ENCODE data around the gene PVALEF. TPM values are rescaled to one million over a fixed set of nuclear protein-coding genes. Genes with fewer than 3 reads are reported as not detected.

Gene PVALEF
- total RNA-seq, 2 donors from 2014 or later = not detected

DNA sequence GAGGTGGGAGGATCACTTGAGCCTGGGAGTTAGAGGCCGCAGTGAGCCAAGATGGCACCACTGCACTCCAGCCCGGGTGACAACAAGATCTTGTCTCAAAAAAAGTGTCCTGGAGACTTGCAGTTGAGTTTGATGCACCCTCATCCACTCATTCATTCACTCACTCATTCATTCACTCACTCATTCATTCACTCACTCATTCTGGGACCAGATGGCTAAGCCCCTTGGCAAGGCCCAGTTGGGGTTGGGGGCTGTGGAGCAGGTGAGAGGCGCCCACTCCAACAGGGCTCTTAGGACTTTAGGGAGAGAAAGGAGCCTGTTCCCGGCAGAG, 1.9 kb downstream of the PVALEF start:
- WGBS = 92% methylated on average over 4 of the region's 4 CpGs
- TF ChIP-seq POLR2AphosphoS5 (IDR thresholded peaks at IDR 0.05) (no peak), POLR2A (IDR thresholded peaks at IDR 0.05) (no peak)
- TF ChIP-seq, protein P1, sequence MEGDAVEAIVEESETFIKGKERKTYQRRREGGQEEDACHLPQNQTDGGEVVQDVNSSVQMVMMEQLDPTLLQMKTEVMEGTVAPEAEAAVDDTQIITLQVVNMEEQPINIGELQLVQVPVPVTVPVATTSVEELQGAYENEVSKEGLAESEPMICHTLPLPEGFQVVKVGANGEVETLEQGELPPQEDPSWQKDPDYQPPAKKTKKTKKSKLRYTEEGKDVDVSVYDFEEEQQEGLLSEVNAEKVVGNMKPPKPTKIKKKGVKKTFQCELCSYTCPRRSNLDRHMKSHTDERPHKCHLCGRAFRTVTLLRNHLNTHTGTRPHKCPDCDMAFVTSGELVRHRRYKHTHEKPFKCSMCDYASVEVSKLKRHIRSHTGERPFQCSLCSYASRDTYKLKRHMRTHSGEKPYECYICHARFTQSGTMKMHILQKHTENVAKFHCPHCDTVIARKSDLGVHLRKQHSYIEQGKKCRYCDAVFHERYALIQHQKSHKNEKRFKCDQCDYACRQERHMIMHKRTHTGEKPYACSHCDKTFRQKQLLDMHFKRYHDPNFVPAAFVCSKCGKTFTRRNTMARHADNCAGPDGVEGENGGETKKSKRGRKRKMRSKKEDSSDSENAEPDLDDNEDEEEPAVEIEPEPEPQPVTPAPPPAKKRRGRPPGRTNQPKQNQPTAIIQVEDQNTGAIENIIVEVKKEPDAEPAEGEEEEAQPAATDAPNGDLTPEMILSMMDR (IDR thresholded peaks at IDR 0.05) = no peak
- Histone ChIP-seq H3K4me3 (no peak overlapping the region), H3K27me3 (replicated peaks; ENCODE audit: insufficient read depth) (no peaks in the 10 kb centered on the region), H3K4me1 (replicated peaks) (peaks cover 10% of the 10 kb centered on the region), H3K36me3 (no peaks in the 10 kb centered on the region), H3K27ac (no peak overlapping the region), H3K9me3 (no peaks in the 10 kb centered on the region)
- no peak for DNase-seq (ENCODE audit: low spot score)
- intact Hi-C loops (cut with DNase I) = no loop called here

DNA sequence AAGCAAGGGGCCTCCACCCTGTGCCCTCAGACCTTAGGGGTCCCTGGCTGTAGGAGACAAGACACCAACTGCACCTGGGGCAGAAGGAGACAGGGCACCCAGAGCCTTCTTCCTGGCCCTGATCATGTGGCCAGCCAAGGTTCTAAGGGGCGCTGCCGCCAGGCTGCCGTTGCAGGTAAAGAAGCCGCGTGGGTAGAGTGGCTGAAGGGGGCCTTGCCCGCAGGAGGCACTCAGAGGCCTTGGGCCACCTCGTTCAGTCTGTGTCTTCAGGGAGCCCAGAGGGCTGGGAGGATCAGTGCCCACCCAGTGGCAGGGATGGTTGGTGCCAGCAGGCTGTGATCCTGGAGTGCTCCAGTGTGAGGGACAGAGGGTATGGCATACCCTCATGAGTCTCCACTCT, 2.3 kb downstream of the PVALEF start:
- intact Hi-C loops (cut with DNase I) = no loop called here
- H3K4me3 ChIP-seq = no peak overlapping the region
- WGBS = 92% methylated on average over 7 of the region's 7 CpGs
- TF ChIP-seq POLR2AphosphoS5 (IDR thresholded peaks at IDR 0.05) (no peak), POLR2A (IDR thresholded peaks at IDR 0.05) (no peak)
- TF ChIP-seq, protein P1 (IDR thresholded peaks at IDR 0.05) = no peak
- H3K4me1 ChIP-seq (replicated peaks) = peaks cover 10% of the 10 kb centered on the region
- H3K9me3 ChIP-seq = no peaks in the 10 kb centered on the region
- H3K27me3 ChIP-seq (replicated peaks; ENCODE audit: insufficient read depth) = no peaks in the 10 kb centered on the region
- no peak overlapping the region for H3K27ac ChIP-seq
- no peak for DNase-seq (ENCODE audit: low spot score)
- H3K36me3 ChIP-seq = no peaks in the 10 kb centered on the region

DNA sequence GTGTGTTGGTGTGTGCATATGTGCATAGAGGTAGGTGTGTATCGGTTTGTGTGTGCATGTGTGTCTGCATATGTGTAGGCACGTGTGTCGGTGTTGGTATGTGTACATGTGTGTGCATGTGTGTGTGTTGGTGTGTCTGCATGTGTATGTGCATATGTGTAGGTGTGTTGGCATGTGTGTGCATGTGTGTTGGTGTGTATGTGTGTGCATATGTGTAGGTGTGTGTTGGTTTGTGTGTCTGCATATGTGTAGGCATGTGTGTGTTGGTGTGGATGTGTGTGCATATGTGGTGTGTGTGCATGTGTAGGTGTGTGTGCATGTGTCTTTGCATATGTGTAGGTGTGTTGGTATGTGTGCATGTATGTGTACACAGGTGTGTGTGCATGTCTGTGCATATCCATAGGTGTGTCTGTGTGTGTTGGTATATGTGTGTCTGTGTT, 4.6 kb downstream of the PVALEF start:
- no peaks in the 10 kb centered on the region for H3K36me3 ChIP-seq
- TF ChIP-seq, protein P1 (IDR thresholded peaks at IDR 0.05) = no peak
- no peak for TF ChIP-seq POLR2A (IDR thresholded peaks at IDR 0.05)
- no peak for TF ChIP-seq POLR2AphosphoS5 (IDR thresholded peaks at IDR 0.05)
- 100% methylated on average over 3 of the region's 3 CpGs for WGBS
- H3K27ac ChIP-seq = no peak overlapping the region
- H3K9me3 ChIP-seq = no peaks in the 10 kb centered on the region
- peaks cover 6% of the 10 kb centered on the region for H3K4me1 ChIP-seq (replicated peaks)
- no peak overlapping the region for H3K4me3 ChIP-seq
- DNase-seq (ENCODE audit: low spot score) = no peak
- no peaks in the 10 kb centered on the region for H3K27me3 ChIP-seq (replicated peaks; ENCODE audit: insufficient read depth)
- intact Hi-C loops (cut with DNase I) = no loop called here

DNA sequence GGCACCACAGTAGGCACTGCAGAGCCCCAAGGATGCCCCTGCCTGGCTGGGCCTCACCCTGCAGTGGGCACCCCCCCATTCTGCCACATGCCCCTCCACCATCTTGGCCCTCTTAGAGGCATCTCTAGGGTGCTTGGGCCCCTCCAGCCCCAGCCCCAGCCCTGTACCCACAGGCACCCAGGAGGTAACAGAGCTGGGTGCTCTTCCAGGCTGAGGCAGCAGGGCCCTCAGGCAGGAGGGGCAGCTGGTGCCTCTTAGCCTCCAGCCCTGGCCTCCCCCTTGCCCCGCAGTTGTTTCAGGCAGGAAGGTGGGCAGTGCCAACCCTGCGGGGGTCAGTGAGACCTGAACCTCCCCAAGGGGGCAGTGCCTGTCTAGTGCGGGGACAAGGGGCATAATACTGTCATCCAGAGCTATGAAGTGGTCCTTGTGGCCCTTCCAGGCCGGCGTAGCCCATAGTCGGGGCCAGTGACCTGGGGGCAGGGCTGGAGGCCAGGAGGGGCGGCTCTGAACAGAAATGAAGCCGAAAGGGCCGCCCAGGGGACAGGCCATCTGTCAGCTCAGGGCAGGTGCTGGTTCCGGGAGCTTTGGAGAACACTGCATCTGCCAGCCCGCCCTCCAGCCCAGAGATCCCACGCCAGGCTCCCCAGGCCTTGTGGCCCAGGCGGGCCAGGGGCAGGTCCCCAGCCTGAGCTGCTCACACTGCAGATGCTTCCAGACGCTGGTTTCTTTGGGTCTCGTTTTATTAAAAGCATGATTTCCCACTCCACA, 5.6 kb downstream of the PVALEF start:
- 88% methylated on average over 14 of the region's 15 CpGs for WGBS
- intact Hi-C loops (cut with DNase I) = no loop called here

More for the DNA sequence above, 5.6 kb downstream of the PVALEF start:
- Histone ChIP-seq H3K36me3 (no peaks in the 10 kb centered on the region), H3K27me3 (replicated peaks; ENCODE audit: insufficient read depth) (no peaks in the 10 kb centered on the region), H3K4me3 (no peak overlapping the region), H3K27ac (no peak overlapping the region), H3K4me1 (replicated peaks) (no peaks in the 10 kb centered on the region), H3K9me3 (no peaks in the 10 kb centered on the region)
- TF ChIP-seq, protein P1 (IDR thresholded peaks at IDR 0.05) = no peak
- TF ChIP-seq POLR2AphosphoS5 (IDR thresholded peaks at IDR 0.05) = no peak
- TF ChIP-seq POLR2A (IDR thresholded peaks at IDR 0.05) = no peak
- no peak for DNase-seq (ENCODE audit: low spot score)

Data from prostate gland (tissue), 2 donors.